GM20000 (cell line): ENCODE results near the gene AHCYL1.

Experiments used
- DNase-seq: peaks from one replicate; pipeline ENCODE4 v3.0.0; 2012; ENCODE audit warnings: low spot score
- TF ChIP-seq, protein P1 (sequence below): IDR thresholded peaks from 2 replicates; pipeline ENCODE4 v1.5.1; 2012; ENCODE audit warnings: mild to moderate bottlenecking, control low read depth; ENCODE audit errors: extremely low read depth, missing control alignments

AHCYL1 gene

DNA sequence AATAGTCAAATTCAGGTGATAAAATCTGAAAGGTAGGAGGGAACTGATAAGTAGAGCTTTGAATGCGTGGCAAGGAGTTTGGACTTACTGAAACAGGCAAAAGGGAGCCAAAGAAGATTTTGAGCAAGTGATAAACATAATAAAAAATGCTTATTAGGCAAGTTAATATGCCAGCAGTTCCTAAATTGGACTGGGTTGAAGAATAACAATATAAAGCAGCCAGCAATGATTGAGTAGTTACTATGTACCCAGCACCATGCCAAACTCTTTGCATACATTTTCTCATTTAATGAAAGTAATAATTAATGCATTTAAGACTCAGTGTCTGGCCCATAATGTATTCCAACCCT lies 23.8 kb upstream of the AHCYL1 start:
- TF ChIP-seq, protein P1, sequence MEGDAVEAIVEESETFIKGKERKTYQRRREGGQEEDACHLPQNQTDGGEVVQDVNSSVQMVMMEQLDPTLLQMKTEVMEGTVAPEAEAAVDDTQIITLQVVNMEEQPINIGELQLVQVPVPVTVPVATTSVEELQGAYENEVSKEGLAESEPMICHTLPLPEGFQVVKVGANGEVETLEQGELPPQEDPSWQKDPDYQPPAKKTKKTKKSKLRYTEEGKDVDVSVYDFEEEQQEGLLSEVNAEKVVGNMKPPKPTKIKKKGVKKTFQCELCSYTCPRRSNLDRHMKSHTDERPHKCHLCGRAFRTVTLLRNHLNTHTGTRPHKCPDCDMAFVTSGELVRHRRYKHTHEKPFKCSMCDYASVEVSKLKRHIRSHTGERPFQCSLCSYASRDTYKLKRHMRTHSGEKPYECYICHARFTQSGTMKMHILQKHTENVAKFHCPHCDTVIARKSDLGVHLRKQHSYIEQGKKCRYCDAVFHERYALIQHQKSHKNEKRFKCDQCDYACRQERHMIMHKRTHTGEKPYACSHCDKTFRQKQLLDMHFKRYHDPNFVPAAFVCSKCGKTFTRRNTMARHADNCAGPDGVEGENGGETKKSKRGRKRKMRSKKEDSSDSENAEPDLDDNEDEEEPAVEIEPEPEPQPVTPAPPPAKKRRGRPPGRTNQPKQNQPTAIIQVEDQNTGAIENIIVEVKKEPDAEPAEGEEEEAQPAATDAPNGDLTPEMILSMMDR = no peak
- no peak for DNase-seq

DNA sequence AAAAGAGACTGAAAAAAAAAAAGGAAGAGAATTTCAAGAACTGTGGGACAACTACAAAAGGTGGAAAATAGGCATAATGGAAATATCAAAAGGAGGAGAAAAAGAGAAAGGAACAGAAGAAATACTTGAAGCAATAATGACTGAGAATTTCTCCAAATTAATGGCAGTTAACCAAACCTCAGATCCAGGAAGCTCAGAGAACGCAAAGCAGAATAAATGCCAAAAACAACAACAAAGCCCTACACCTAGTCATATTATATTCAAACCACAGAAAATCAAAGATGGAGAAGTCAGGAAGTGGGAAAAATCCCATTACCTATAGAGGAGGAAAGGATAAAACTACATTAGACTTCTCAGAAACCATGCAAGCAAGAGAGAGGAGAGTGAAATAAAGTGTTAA lies 20.7 kb upstream of the AHCYL1 start:
- no peak for DNase-seq
- TF ChIP-seq, protein P1 = no peak

DNA sequence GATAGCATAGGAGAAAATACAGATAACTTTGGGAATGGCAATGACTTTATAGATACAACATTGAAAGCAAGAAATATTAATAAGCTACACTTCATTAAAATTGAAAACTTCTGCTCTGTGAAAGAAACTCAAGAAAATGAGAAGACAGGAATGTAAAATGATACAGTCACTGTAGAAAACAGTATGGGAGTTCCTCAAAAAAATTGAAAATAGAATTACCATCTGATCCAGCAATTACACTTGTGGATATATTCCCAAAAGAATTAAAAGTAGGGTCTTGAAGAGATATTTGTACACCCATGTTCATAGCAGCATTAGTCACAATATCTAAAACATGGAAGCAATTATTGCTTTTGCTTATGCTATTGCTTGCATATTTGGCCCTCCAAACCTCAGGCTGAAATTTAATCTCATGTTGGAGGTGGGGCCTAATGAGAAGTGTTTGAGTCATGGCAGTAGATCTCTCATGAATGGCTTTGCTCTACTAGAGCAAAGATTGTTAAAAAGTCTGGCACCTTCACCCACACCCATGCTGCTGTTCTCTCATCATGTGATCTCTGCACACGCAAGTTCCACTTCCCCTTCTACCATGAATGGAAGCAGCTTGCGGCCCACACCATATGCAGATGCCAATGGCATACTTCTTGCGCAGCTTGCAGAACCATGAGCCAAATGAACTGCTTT lies 15.3 kb upstream of the AHCYL1 start:
- TF ChIP-seq, protein P1 = no peak
- no peak for DNase-seq

DNA sequence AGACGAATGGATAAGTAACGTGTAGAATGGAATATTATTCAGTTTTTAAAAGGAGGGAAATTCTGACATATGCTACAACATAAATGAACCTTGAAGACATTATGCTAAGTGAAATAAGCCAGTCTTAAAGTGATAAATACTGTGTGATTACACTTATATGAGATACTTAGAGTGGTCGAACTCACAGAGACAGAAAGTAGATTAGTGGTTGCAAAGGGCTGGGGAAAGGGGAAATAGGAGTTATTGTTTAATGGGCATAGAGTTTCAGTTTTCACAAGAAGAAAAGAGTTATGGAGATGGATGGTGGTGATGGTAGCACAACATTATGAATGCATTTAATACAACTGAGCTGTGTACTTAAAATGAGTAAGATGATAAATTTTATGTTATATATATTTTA lies 14.7 kb upstream of the AHCYL1 start:
- no peak for DNase-seq
- TF ChIP-seq, protein P1 = no peak

DNA sequence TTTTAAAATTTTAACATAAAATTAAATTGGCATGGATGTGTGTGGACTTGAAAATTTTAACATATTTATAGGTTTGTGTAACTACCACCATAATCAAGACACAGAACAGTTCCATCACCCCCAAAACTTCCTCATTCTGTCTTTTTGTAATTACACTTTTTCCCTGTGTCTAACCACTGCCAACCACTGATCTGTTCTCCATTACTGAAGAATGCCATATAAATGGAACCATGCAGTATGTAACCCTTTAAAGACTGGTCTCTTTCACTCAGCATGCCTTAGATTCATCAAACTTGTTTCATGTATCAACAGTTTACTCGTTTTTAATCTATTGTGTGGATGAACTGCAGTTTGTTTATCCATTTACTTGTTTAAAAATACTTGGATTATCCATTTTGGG lies 13.0 kb upstream of the AHCYL1 start:
- TF ChIP-seq, protein P1 = no peak
- no peak for DNase-seq

DNA sequence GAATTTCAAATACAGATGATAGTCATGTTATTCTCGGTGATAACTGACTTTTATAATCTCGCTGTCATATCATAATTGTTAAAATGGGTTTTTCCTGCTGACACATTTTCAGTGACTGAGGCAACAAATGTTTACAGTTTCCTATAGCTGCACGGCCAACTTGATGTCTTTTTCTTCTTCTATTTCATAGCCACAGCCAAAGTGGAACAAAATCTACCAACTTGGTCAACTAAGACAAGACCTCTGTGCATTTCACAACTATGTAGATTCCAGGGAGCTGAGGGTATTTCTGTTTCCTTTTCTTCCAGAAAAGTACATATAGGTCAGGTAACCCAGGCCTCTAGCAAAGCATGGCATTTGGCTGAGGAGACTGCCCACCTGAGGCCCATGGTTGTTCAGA lies 10.4 kb upstream of the AHCYL1 start:
- TF ChIP-seq, protein P1 = no peak
- no peak for DNase-seq

DNA sequence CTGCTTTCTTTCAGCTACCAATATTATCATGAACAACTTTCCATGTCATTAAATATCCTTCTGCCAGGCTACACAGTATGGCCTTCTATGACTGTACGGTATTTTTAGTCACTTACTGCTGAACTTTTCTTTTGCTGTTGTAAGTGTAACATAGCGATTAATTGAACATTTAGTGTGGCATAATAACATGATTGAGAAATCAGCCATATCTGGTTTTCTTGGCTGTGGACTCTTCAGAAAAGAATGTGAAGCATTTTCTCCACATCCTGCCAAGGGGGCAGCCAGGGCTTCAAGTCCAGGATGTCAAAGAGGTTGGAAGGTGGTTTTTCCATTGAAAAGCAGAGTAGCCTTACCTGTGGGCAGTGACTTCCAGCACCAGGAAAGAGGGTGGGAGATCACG lies 8.8 kb upstream of the AHCYL1 start:
- TF ChIP-seq, protein P1 = no peak
- DNase-seq = no peak
